ENCODE results near the gene TFR2.
A peak's percentile ranks its signal among the peaks of the same experiment; 100 is the strongest.

DNA sequence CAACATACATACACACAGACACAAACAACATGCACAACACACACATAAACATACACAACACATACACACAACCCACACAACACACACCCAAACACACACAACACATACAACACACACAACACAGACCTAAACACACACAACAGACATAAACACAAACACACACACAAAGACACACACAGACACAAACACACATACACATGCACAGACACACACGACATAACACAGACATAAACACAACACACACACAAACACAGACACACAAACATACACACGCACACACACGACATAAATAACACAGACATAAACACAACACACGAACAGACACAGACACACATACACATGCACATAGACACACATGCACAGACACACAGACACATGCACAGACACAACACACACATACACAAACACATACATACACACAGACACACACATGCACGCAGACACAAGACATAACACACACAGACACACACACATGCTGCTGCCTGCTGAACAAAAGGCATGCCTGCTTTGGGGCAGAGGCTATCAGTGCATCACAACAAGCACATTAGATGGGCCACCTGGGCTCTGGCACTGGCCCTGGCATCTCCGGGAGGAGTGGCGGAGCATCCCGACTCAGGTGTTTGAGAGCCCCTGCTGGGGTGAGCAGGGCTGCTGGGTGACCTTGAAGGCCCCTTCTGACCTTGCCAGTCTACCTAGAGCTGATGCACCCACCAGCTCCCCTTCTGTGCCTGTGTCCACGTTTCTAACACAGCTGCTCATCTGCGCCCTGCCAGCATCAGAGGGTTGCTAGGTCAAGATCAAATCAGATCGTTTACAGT, 60.7 kb downstream of the TFR2 start:
- TF ChIP-seq, protein P1, sequence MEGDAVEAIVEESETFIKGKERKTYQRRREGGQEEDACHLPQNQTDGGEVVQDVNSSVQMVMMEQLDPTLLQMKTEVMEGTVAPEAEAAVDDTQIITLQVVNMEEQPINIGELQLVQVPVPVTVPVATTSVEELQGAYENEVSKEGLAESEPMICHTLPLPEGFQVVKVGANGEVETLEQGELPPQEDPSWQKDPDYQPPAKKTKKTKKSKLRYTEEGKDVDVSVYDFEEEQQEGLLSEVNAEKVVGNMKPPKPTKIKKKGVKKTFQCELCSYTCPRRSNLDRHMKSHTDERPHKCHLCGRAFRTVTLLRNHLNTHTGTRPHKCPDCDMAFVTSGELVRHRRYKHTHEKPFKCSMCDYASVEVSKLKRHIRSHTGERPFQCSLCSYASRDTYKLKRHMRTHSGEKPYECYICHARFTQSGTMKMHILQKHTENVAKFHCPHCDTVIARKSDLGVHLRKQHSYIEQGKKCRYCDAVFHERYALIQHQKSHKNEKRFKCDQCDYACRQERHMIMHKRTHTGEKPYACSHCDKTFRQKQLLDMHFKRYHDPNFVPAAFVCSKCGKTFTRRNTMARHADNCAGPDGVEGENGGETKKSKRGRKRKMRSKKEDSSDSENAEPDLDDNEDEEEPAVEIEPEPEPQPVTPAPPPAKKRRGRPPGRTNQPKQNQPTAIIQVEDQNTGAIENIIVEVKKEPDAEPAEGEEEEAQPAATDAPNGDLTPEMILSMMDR (IDR thresholded peaks at IDR 0.05 in 8 of 11, conservative IDR thresholded peaks at IDR 0.05 in 3 of 11) = no peak
- TF ChIP-seq POLR2A (IDR thresholded peaks at IDR 0.05) (no peak), POLR2AphosphoS5 (IDR thresholded peaks at IDR 0.05) (peak; percentile 22 to 46 (median 28))
